GM23338 (cell line): ENCODE data around the gene ADGRB3. TPM values are rescaled to one million over a fixed set of nuclear protein-coding genes. Genes with fewer than 3 reads are reported as not detected.

ENCODE experiments used
- ATAC-seq: fragments of 200-7000 bp; cut with Tn5 transposase; 3 replicates; pipeline ENCODE4 v1.9.1; 2020
- DNase-seq: peaks from one replicate; pipeline ENCODE4 v3.0.0-alpha.2; 2015; ENCODE audit warnings: low spot score
- H2AFZ ChIP-seq: fragments of 200-600 bp; sonication (generic); 2 replicates; pipeline ENCODE4 v1.8.0; 2016; ENCODE audit warnings: antibody characterized with exemption, mild to moderate bottlenecking, moderate library complexity
- H3F3A ChIP-seq: fragments of 200-600 bp; sonication (generic); replicated peaks from 2 replicates; pipeline ENCODE4 v1.8.0; 2017; ENCODE audit warnings: antibody characterized with exemption, mixed run types, low read depth
- H3K27ac ChIP-seq: fragments of 200-600 bp; sonication (generic); 2 replicates; pipeline ENCODE4 v1.6.1; 2016; ENCODE audit warnings: low read depth
- H3K27me3 ChIP-seq: fragments of 200-600 bp; sonication (generic); 2 replicates; pipeline ENCODE4 v1.8.0; 2016; ENCODE audit warnings: mild to moderate bottlenecking, mixed run types, moderate library complexity; ENCODE audit not compliant: insufficient read depth
- H3K36me3 ChIP-seq: fragments of 200-600 bp; sonication (generic); 2 replicates; pipeline ENCODE4 v1.8.0; 2016; ENCODE audit warnings: mild to moderate bottlenecking; ENCODE audit not compliant: insufficient read depth
- H3K4me1 ChIP-seq: fragments of 200-600 bp; sonication (generic); 2 replicates; pipeline ENCODE4 v1.8.0; 2016; ENCODE audit warnings: mild to moderate bottlenecking, moderate library complexity; ENCODE audit not compliant: insufficient read depth
- H3K4me2 ChIP-seq: fragments of 200-600 bp; sonication (generic); 2 replicates; pipeline ENCODE4 v1.7.1; 2017; ENCODE audit warnings: mixed run types
- H3K4me3 ChIP-seq: fragments of 200-600 bp; sonication (generic); 2 replicates; pipeline ENCODE4 v1.6.1; 2016; ENCODE audit warnings: mixed run types
- H3K79me2 ChIP-seq: fragments of 200-600 bp; sonication (generic); replicated peaks from 2 replicates; pipeline ENCODE4 v1.8.0; 2017; ENCODE audit warnings: mild to moderate bottlenecking; ENCODE audit not compliant: insufficient read depth
- H3K9me2 ChIP-seq: fragments of 200-600 bp; sonication (generic); 2 replicates; pipeline ENCODE4 v1.8.0; 2017; ENCODE audit not compliant: insufficient read depth
- H4K20me1 ChIP-seq: fragments of 200-600 bp; sonication (generic); replicated peaks from 2 replicates; pipeline ENCODE4 v1.8.0; 2017; ENCODE audit warnings: mild to moderate bottlenecking; ENCODE audit not compliant: insufficient read depth
- H3K27ac Mint-ChIP-seq: 2 replicates; pipeline ENCODE4 v1.8.0; 2020; ENCODE audit warnings: inconsistent platforms, mild to moderate bottlenecking, moderate library complexity, mixed read lengths
- H3K27me3 Mint-ChIP-seq: 3 replicates; pipeline ENCODE4 v1.8.0; 2022; ENCODE audit warnings: low read depth, mild to moderate bottlenecking, moderate library complexity, mixed read lengths, inconsistent platforms; ENCODE audit not compliant: insufficient read depth, poor library complexity
- H3K36me3 Mint-ChIP-seq: 3 replicates; pipeline ENCODE4 v1.8.0; 2021; ENCODE audit warnings: low read depth, mild to moderate bottlenecking, inconsistent platforms, moderate library complexity, mixed read lengths
- H3K4me1 Mint-ChIP-seq: 3 replicates; pipeline ENCODE4 v1.8.0; 2020; ENCODE audit warnings: mild to moderate bottlenecking, inconsistent platforms, mixed read lengths
- H3K4me3 Mint-ChIP-seq: 3 replicates; pipeline ENCODE4 v1.8.0; 2021; ENCODE audit warnings: moderate library complexity, mild to moderate bottlenecking, inconsistent platforms, mixed read lengths
- H3K9me3 Mint-ChIP-seq: 3 replicates; pipeline ENCODE4 v1.8.0; 2020; ENCODE audit warnings: moderate library complexity, mild to moderate bottlenecking, inconsistent platforms, mixed read lengths
- CREB1 ChIP-seq: fragments of 250-450 bp; sonication (Bioruptor Pico); IDR thresholded peaks from 2 replicates; pipeline ENCODE4 v1.5.0; 2020; ENCODE audit warnings: low read depth, mild to moderate bottlenecking, moderate library complexity
- CTCF ChIP-seq, 2 experiments: fragments of 200-600 bp in 1 of 2; sonication (generic) in 1 of 2; conservative IDR thresholded peaks; 2 replicates each; pipeline versions ENCODE4 v1.5.1 to v1.6.1; 2016 to 2017; ENCODE audit warnings: antibody characterized with exemption in 2 of 2, low read depth in 2 of 2, mild to moderate bottlenecking in 2 of 2, moderate library complexity in 1 of 2
- EZH2phosphoT487 ChIP-seq: fragments of 200-600 bp; sonication (generic); IDR thresholded peaks from one replicate; pipeline ENCODE4 v1.8.1; 2018; ENCODE audit warnings: antibody characterized with exemption; ENCODE audit not compliant: unreplicated experiment
- JUNB ChIP-seq: IDR thresholded peaks from one replicate; pipeline ENCODE4 v1.6.1; 2016; ENCODE audit warnings: antibody characterized with exemption; ENCODE audit not compliant: unreplicated experiment
- NANOG ChIP-seq: IDR thresholded peaks from 2 replicates; pipeline ENCODE4 v1.6.1; 2016; ENCODE audit warnings: antibody characterized with exemption, borderline replicate concordance
- POLR2AphosphoS5 ChIP-seq: IDR thresholded peaks from 2 replicates; pipeline ENCODE4 v1.6.1; 2016; ENCODE audit warnings: antibody characterized with exemption, low read depth
- STAT1 ChIP-seq: IDR thresholded peaks from one replicate; pipeline ENCODE4 v1.6.1; 2016; ENCODE audit warnings: antibody characterized with exemption; ENCODE audit not compliant: unreplicated experiment
- ZNF114 ChIP-seq: fragments of 250-450 bp; sonication (Bioruptor Pico); IDR thresholded peaks from 2 replicates; pipeline ENCODE4 v1.5.0; 2020; ENCODE audit warnings: mild to moderate bottlenecking, moderate library complexity
- ZNF331 ChIP-seq: fragments of 250-450 bp; sonication (Bioruptor Pico); IDR thresholded peaks from 2 replicates; pipeline ENCODE4 v1.5.0; 2020; ENCODE audit warnings: low read depth, mild to moderate bottlenecking, moderate library complexity
- ZNF462 ChIP-seq: fragments of 250-450 bp; sonication (Bioruptor Pico); IDR thresholded peaks from 2 replicates; pipeline ENCODE4 v1.5.0; 2020; ENCODE audit warnings: mild to moderate bottlenecking, moderate library complexity
- polyA plus RNA-seq: library from polyadenylated mRNA; unstranded; fragments of >200 nt; fragmentation: Nextera tagmentation; extraction: Ambion mirVana; gene quantifications from 2 replicates; pipeline ENCODE4 v1.2.1, GENCODE V29; 2016
- total RNA-seq: library from RNA; depleted of rRNA; stranded (reverse); fragments of >200 nt; shearing (Covaris generic); gene quantifications from 2 replicates; pipeline ENCODE4 v1.2.3, GENCODE V29; 2014
- TF ChIP-seq, protein P1 (sequence below): IDR thresholded peaks from one replicate; pipeline ENCODE4 v1.6.1; 2018; ENCODE audit warnings: antibody characterized with exemption; ENCODE audit not compliant: unreplicated experiment

The ADGRB3 gene
- total and polyA plus RNA-seq, 2 experiments from 2014 or later = 0.92 to 4.0 TPM

DNA sequence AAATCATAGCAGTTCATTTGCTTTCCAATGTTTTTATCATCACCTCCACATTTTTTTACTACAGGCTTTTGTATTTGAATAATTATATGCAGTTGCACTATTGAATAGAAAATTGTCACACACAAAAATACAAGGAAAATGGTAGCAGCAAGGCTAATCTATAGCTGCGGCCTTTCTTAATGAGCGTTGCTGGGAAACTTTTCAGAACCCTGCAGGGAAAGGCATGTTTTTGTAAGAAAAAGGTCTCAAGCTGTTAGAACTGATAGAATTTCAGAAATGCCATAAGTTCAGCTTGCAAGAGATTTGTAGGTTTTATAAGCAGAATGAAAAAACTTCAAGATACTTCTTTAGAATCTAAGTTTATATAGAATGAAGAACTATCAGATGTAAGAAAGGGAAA, 625.9 kb downstream of the ADGRB3 start:
- H2AFZ ChIP-seq = no peak overlapping the region
- Mint-ChIP-seq H3K27me3 (no peaks in the 10 kb centered on the region), H3K27ac (no peak overlapping the region), H3K36me3 (no peaks in the 10 kb centered on the region), H3K4me1 (peaks cover 7% of the 10 kb centered on the region; the same call in 2 of the 3 replicates), H3K9me3 (peaks cover 3% of the 10 kb centered on the region; the same call in 2 of the 3 replicates), H3K4me3 (no peak overlapping the region)
- H3K4me2 ChIP-seq = no peak overlapping the region
- no peaks in the 10 kb centered on the region for H3F3A ChIP-seq
- H3K27me3 ChIP-seq = no peaks in the 10 kb centered on the region
- no peak overlapping the region for H3K27ac ChIP-seq
- H3K79me2 ChIP-seq = no peaks in the 10 kb centered on the region
- no peak overlapping the region for H3K4me3 ChIP-seq
- H3K36me3 ChIP-seq = no peaks in the 10 kb centered on the region
- no peaks in the 10 kb centered on the region for H3K4me1 ChIP-seq
- DNase-seq = no peak
- ATAC-seq = no peak
- TF ChIP-seq JUNB = no peak
- no peak for TF ChIP-seq ZNF331 (CRISPR knock-in tag)
- no peak for TF ChIP-seq ZNF462
- TF ChIP-seq NANOG = no peak
- TF ChIP-seq CREB1 (CRISPR knock-in tag) = no peak
- no peaks in the 10 kb centered on the region for H4K20me1 ChIP-seq
- H3K9me2 ChIP-seq = no peaks in the 10 kb centered on the region

DNA sequence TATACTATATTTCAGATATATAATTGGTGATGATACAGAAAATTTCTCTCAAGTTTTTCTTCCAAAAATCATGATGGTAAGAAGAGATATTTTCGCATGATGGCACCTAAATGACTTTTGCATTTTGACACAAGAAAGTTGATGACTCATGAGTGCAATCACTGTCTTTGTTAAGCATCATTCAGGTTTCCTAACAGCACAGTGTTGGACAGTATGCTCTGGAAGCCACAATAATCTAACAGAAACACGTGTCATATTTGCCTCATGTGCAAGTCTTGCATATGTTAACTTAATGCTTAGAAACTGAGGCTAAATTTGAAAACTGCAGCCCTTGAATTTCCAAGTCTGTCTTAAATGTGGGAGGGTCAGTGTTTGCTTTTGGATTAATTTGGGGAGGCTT, 628.2 kb downstream of the ADGRB3 start:
- H3K9me3 Mint-ChIP-seq = peaks cover 3% of the 10 kb centered on the region; the same call in 2 of the 3 replicates
- H3K27me3 Mint-ChIP-seq = no peaks in the 10 kb centered on the region
- ATAC-seq (no peak), DNase-seq (no peak)
- H2AFZ ChIP-seq = no peak overlapping the region
- no peak overlapping the region for H3K27ac ChIP-seq
- no peak overlapping the region for H3K27ac Mint-ChIP-seq
- no peaks in the 10 kb centered on the region for H3K27me3 ChIP-seq
- no peaks in the 10 kb centered on the region for H4K20me1 ChIP-seq
- H3K9me2 ChIP-seq = no peaks in the 10 kb centered on the region
- H3K4me3 ChIP-seq = no peak overlapping the region
- no peak overlapping the region for H3K4me2 ChIP-seq
- H3K4me1 Mint-ChIP-seq = peaks cover 11% of the 10 kb centered on the region; the same call in 2 of the 3 replicates
- H3K4me1 ChIP-seq = no peaks in the 10 kb centered on the region
- no peaks in the 10 kb centered on the region for H3K79me2 ChIP-seq
- no peak overlapping the region for H3K4me3 Mint-ChIP-seq
- H3K36me3 Mint-ChIP-seq = no peaks in the 10 kb centered on the region
- no peaks in the 10 kb centered on the region for H3F3A ChIP-seq
- no peaks in the 10 kb centered on the region for H3K36me3 ChIP-seq
- no peak for TF ChIP-seq ZNF331 (CRISPR knock-in tag)
- no peak for TF ChIP-seq POLR2AphosphoS5
- no peak for TF ChIP-seq CTCF (conservative IDR thresholded peaks at IDR 0.05; ENCODE audit: low read depth in 2 of 2)
- TF ChIP-seq EZH2phosphoT487 = no peak
- no peak for TF ChIP-seq NANOG
- TF ChIP-seq ZNF114 (CRISPR knock-in tag) = no peak
- TF ChIP-seq STAT1 = no peak
- TF ChIP-seq, protein P1, sequence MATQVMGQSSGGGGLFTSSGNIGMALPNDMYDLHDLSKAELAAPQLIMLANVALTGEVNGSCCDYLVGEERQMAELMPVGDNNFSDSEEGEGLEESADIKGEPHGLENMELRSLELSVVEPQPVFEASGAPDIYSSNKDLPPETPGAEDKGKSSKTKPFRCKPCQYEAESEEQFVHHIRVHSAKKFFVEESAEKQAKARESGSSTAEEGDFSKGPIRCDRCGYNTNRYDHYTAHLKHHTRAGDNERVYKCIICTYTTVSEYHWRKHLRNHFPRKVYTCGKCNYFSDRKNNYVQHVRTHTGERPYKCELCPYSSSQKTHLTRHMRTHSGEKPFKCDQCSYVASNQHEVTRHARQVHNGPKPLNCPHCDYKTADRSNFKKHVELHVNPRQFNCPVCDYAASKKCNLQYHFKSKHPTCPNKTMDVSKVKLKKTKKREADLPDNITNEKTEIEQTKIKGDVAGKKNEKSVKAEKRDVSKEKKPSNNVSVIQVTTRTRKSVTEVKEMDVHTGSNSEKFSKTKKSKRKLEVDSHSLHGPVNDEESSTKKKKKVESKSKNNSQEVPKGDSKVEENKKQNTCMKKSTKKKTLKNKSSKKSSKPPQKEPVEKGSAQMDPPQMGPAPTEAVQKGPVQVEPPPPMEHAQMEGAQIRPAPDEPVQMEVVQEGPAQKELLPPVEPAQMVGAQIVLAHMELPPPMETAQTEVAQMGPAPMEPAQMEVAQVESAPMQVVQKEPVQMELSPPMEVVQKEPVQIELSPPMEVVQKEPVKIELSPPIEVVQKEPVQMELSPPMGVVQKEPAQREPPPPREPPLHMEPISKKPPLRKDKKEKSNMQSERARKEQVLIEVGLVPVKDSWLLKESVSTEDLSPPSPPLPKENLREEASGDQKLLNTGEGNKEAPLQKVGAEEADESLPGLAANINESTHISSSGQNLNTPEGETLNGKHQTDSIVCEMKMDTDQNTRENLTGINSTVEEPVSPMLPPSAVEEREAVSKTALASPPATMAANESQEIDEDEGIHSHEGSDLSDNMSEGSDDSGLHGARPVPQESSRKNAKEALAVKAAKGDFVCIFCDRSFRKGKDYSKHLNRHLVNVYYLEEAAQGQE = no peak
